HEK293 (cell line): ENCODE data around the gene LRP6.

Source experiments
- ATF2 ChIP-seq: fragments of 450-650 bp; formaldehyde crosslinking; IDR thresholded peaks from 2 replicates; pipeline ENCODE4 v1.5.1; 2016; ENCODE audit warnings: missing biosample characterization, missing genetic modification characterization, low read depth
- CTCF ChIP-seq: fragments of 450-650 bp; formaldehyde crosslinking; IDR thresholded peaks from 2 replicates; pipeline ENCODE4 v1.5.1; 2016; ENCODE audit warnings: missing biosample characterization, missing genetic modification characterization
- IKZF3 ChIP-seq: fragments of 450-650 bp; IDR thresholded peaks from 2 replicates; pipeline ENCODE4 v1.5.0; 2018; ENCODE audit warnings: missing biosample characterization, mild to moderate bottlenecking, missing genetic modification characterization, moderate library complexity
- KLF10 ChIP-seq: fragments of 450-650 bp; IDR thresholded peaks from 2 replicates; pipeline ENCODE4 v1.5.1; 2018; ENCODE audit warnings: missing biosample characterization, mild to moderate bottlenecking, missing genetic modification characterization
- OSR2 ChIP-seq: fragments of 450-650 bp; formaldehyde crosslinking; IDR thresholded peaks from 2 replicates; pipeline ENCODE4 v1.5.1; 2016; ENCODE audit warnings: missing biosample characterization, missing genetic modification characterization
- PRDM1 ChIP-seq: fragments of 450-650 bp; formaldehyde crosslinking; IDR thresholded peaks from 2 replicates; pipeline ENCODE4; 2016; ENCODE audit warnings: missing biosample characterization, missing genetic modification characterization
- ZBTB10 ChIP-seq: fragments of 450-650 bp; formaldehyde crosslinking; IDR thresholded peaks from 2 replicates; pipeline ENCODE4 v1.5.1; 2016; ENCODE audit warnings: missing biosample characterization, missing genetic modification characterization
- ZBTB21 ChIP-seq: fragments of 450-650 bp; formaldehyde crosslinking; IDR thresholded peaks from 2 replicates; pipeline ENCODE4 v1.5.1; 2017; ENCODE audit warnings: missing biosample characterization, missing genetic modification characterization
- ZNF114 ChIP-seq: fragments of 450-650 bp; formaldehyde crosslinking; IDR thresholded peaks from 2 replicates; pipeline ENCODE4 v1.5.0; 2017; ENCODE audit warnings: missing biosample characterization, missing genetic modification characterization
- ZNF175 ChIP-seq: fragments of 450-650 bp; formaldehyde crosslinking; IDR thresholded peaks from 2 replicates; pipeline ENCODE4 v1.5.1; 2016; ENCODE audit warnings: missing biosample characterization, missing genetic modification characterization
- ZNF626 ChIP-seq: fragments of 450-650 bp; sonication (Bioruptor Pico); formaldehyde crosslinking; IDR thresholded peaks from 2 replicates; pipeline ENCODE4 v1.5.1; 2018; ENCODE audit warnings: missing biosample characterization, missing genetic modification characterization, inconsistent platforms
- ZNF785 ChIP-seq: fragments of 450-650 bp; formaldehyde crosslinking; IDR thresholded peaks from 2 replicates; pipeline ENCODE4 v1.5.1; 2016; ENCODE audit warnings: missing biosample characterization, missing genetic modification characterization

- no peak for TF ChIP-seq CTCF (tag by site-specific recombination)
- TF ChIP-seq OSR2 = no peak
- TF ChIP-seq KLF10 (tag by site-specific recombination) = no peak
- TF ChIP-seq ZBTB21 (tag by site-specific recombination) = no peak
- TF ChIP-seq ZNF626 (tag by site-specific recombination) = no peak
- TF ChIP-seq ZBTB10 (tag by site-specific recombination) = no peak
- TF ChIP-seq ZNF175 (tag by site-specific recombination) = no peak
- no peak for TF ChIP-seq ZNF114 (tag by site-specific recombination)
- TF ChIP-seq IKZF3 (tag by site-specific recombination) = no peak
- no peak for TF ChIP-seq ATF2 (tag by site-specific recombination)
- no peak for TF ChIP-seq ZNF785
- TF ChIP-seq PRDM1 (tag by site-specific recombination) = no peak
Observed at GRCh38 chr12:12091977-12092663, 174.7 kb downstream of the LRP6 start.
